Measurements from ENCODE around the gene DUOXA1. TPM values are rescaled to one million over a fixed set of nuclear protein-coding genes. Genes with fewer than 3 reads are reported as not detected.

The DUOXA1 gene, protein sequence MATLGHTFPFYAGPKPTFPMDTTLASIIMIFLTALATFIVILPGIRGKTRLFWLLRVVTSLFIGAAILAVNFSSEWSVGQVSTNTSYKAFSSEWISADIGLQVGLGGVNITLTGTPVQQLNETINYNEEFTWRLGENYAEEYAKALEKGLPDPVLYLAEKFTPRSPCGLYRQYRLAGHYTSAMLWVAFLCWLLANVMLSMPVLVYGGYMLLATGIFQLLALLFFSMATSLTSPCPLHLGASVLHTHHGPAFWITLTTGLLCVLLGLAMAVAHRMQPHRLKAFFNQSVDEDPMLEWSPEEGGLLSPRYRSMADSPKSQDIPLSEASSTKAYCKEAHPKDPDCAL
- total RNA-seq (2014; rRNA removed; shearing (Covaris generic)), result not detected in 2 replicates
- not detected in 2 replicates for polyA plus RNA-seq (2016; fragmentation: Nextera tagmentation; extraction: Ambion mirVana)
- long read RNA-seq, result 0 reads

DNA sequence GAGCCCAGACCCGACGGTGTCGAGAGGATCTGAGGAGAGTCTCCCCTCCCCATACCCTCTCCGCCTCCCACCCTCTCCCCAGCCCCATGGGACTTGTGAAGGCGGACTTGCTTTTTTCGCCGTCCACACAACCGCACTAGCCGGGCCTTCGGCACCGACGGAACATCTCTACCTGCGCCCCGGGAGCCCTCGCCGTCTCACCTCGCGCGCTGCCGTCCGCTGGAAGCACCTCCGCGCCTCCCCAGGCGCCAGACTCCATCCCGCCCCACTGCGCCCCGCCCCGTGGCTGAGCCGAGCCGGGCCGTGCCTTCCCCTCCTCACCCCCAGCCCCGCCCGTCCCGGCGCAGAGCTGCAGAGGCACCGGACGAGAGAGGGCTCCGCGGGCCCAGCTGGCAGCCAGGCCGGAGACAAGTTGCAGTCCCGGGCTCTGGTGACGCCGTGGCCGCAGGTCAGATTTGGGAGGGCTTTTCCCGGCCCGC lies at the start of gene DUOXA1, which contains the start of gene DUOX1:
TSS of gene DUOXA1 (minus strand) at position 229 of the 479 bp plus-strand sequence. CDS start 6,865 bp downstream, outside the sequence.
TSS of gene DUOX1 (plus strand) at position 344 of the 479 bp plus-strand sequence. CDS start 1,973 bp downstream, outside the sequence.
- H3K27ac Mint-ChIP-seq, result no peak within 1 kb of the TSS
- no peak within 1 kb of the TSS for H3K27ac ChIP-seq (ENCODE audit: low read depth)
- peak within 1 kb of the TSS; percentile 87 for H3K4me2 ChIP-seq
- peak within 1 kb of the TSS; percentile 95 for H2AFZ ChIP-seq
- H3K4me3 ChIP-seq, result peak within 1 kb of the TSS; percentile 63
- H3K27me3 Mint-ChIP-seq (ENCODE audit: insufficient read depth, low read depth, poor library complexity), result peaks cover 81% of the 10 kb centered on the region
- H3K36me3 Mint-ChIP-seq (ENCODE audit: low read depth), result no peaks in the 10 kb centered on the region; the same call in 2 of the 3 replicates
- no peaks in the 10 kb centered on the region for H3K79me2 ChIP-seq (replicated peaks; ENCODE audit: insufficient read depth)
- peaks cover 5% of the 10 kb centered on the region; the same call in 2 of the 3 replicates for H3K4me1 Mint-ChIP-seq
- no peaks in the 10 kb centered on the region; the same call in 1 of the 2 replicates for H4K20me1 ChIP-seq (replicated peaks; ENCODE audit: insufficient read depth)
- no peaks in the 10 kb centered on the region; the same call in 2 of the 3 replicates for H3K9me3 Mint-ChIP-seq
- no peaks in the 10 kb centered on the region for H3K9me2 ChIP-seq (ENCODE audit: insufficient read depth)
- DNase-seq (ENCODE audit: low spot score) (peak; percentile 75), ATAC-seq (peak; percentile 86)
- H3F3A ChIP-seq (replicated peaks; ENCODE audit: low read depth), result no peaks in the 10 kb centered on the region
- H3K4me3 Mint-ChIP-seq, result peak within 1 kb of the TSS; percentile 71
- H3K36me3 ChIP-seq (ENCODE audit: insufficient read depth), result no peaks in the 10 kb centered on the region
- peaks cover 100% of the 10 kb centered on the region for H3K27me3 ChIP-seq (ENCODE audit: insufficient read depth)
- peaks cover 16% of the 10 kb centered on the region; the same call in 1 of the 2 replicates for H3K4me1 ChIP-seq (ENCODE audit: insufficient read depth)
- no peak for TF ChIP-seq ZNF331 (CRISPR knock-in tag; IDR thresholded peaks at IDR 0.05; ENCODE audit: low read depth)
- no peak for TF ChIP-seq STAT1 (IDR thresholded peaks at IDR 0.05; ENCODE audit: unreplicated experiment)
- TF ChIP-seq EZH2 (IDR thresholded peaks at IDR 0.05; ENCODE audit: low read depth, unreplicated experiment), result peak; percentile 83

DNA sequence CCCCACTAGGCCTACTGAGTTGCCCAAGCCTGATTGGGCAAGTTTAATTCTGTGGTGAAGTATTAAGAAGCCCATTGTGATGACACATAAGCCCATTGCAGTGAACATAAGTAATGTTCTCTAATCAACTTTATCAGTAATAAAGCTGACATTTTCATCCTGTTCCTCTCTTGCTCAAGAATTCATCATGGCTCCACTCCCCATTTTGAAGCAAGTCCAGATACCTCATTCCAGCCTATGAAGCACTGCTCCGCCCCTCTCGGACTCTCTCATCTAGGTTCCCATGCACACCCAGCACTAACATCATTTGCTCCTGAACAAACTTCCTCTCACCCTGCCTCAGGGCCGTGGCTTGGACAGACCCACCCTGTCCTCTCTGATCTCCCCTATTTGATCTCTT lies 47.6 kb upstream of the DUOXA1 start:
- H3K79me2 ChIP-seq (replicated peaks; ENCODE audit: insufficient read depth), result peaks cover 8% of the 10 kb centered on the region; the same call in 1 of the 2 replicates
- no peak for DNase-seq (ENCODE audit: low spot score)

More for the DNA sequence above, 47.6 kb upstream of the DUOXA1 start:
- TF ChIP-seq EZH2phosphoT487 (IDR thresholded peaks at IDR 0.05; ENCODE audit: unreplicated experiment) (no peak), CREB1 (CRISPR knock-in tag; IDR thresholded peaks at IDR 0.05; ENCODE audit: low read depth) (no peak), ZNF331 (CRISPR knock-in tag; IDR thresholded peaks at IDR 0.05; ENCODE audit: low read depth) (no peak), STAT1 (IDR thresholded peaks at IDR 0.05; ENCODE audit: unreplicated experiment) (no peak), ZNF114 (CRISPR knock-in tag; IDR thresholded peaks at IDR 0.05) (no peak), NANOG (IDR thresholded peaks at IDR 0.05; ENCODE audit: borderline replicate concordance) (no peak), POLR2AphosphoS5 (IDR thresholded peaks at IDR 0.05; ENCODE audit: low read depth) (no peak), EZH2 (IDR thresholded peaks at IDR 0.05; ENCODE audit: low read depth, unreplicated experiment) (no peak), REST (IDR thresholded peaks at IDR 0.05; ENCODE audit: unreplicated experiment) (no peak)
- TF ChIP-seq, protein P1, sequence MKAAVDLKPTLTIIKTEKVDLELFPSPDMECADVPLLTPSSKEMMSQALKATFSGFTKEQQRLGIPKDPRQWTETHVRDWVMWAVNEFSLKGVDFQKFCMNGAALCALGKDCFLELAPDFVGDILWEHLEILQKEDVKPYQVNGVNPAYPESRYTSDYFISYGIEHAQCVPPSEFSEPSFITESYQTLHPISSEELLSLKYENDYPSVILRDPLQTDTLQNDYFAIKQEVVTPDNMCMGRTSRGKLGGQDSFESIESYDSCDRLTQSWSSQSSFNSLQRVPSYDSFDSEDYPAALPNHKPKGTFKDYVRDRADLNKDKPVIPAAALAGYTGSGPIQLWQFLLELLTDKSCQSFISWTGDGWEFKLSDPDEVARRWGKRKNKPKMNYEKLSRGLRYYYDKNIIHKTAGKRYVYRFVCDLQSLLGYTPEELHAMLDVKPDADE (IDR thresholded peaks at IDR 0.05), result no peak
- TF ChIP-seq, protein P2, sequence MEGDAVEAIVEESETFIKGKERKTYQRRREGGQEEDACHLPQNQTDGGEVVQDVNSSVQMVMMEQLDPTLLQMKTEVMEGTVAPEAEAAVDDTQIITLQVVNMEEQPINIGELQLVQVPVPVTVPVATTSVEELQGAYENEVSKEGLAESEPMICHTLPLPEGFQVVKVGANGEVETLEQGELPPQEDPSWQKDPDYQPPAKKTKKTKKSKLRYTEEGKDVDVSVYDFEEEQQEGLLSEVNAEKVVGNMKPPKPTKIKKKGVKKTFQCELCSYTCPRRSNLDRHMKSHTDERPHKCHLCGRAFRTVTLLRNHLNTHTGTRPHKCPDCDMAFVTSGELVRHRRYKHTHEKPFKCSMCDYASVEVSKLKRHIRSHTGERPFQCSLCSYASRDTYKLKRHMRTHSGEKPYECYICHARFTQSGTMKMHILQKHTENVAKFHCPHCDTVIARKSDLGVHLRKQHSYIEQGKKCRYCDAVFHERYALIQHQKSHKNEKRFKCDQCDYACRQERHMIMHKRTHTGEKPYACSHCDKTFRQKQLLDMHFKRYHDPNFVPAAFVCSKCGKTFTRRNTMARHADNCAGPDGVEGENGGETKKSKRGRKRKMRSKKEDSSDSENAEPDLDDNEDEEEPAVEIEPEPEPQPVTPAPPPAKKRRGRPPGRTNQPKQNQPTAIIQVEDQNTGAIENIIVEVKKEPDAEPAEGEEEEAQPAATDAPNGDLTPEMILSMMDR (conservative IDR thresholded peaks at IDR 0.05; ENCODE audit: low read depth in 2 of 2), result no peak
- no peak for ATAC-seq
- H3K4me1 Mint-ChIP-seq, result peaks cover 27% of the 10 kb centered on the region
- Histone ChIP-seq H3K27ac (ENCODE audit: low read depth) (no peak overlapping the region), H3K4me1 (ENCODE audit: insufficient read depth) (peaks cover 21% of the 10 kb centered on the region), H3K27me3 (ENCODE audit: insufficient read depth) (no peaks in the 10 kb centered on the region), H3K4me2 (no peak overlapping the region), H3K9me2 (ENCODE audit: insufficient read depth) (peaks cover 3% of the 10 kb centered on the region; the same call in 1 of the 2 replicates), H3K4me3 (no peak overlapping the region), H2AFZ (no peak overlapping the region), H4K20me1 (replicated peaks; ENCODE audit: insufficient read depth) (peaks cover 3% of the 10 kb centered on the region; the same call in 1 of the 2 replicates), H3K36me3 (ENCODE audit: insufficient read depth) (no peaks in the 10 kb centered on the region; the same call in 1 of the 2 replicates), H3F3A (replicated peaks; ENCODE audit: low read depth) (no peaks in the 10 kb centered on the region)
- H3K9me3 Mint-ChIP-seq, result no peaks in the 10 kb centered on the region; the same call in 2 of the 3 replicates
- no peak overlapping the region for H3K4me3 Mint-ChIP-seq
- H3K27me3 Mint-ChIP-seq (ENCODE audit: insufficient read depth, low read depth, poor library complexity), result peaks cover 7% of the 10 kb centered on the region
- peaks cover 46% of the 10 kb centered on the region for H3K36me3 Mint-ChIP-seq (ENCODE audit: low read depth)
- H3K27ac Mint-ChIP-seq, result no peak overlapping the region
